Activated CD4-positive, alpha-beta T cell treated with anti-CD3 and anti-CD28 coated beads, Interleukin-2, amount 50 U/mL, for 1 hour (primary cell): ENCODE results near the gene DYRK4.

Experiments
- DNase-seq: peaks from one replicate; pipeline ENCODE4 v3.0.0-alpha.2; 2020

The DYRK4 gene

DNA sequence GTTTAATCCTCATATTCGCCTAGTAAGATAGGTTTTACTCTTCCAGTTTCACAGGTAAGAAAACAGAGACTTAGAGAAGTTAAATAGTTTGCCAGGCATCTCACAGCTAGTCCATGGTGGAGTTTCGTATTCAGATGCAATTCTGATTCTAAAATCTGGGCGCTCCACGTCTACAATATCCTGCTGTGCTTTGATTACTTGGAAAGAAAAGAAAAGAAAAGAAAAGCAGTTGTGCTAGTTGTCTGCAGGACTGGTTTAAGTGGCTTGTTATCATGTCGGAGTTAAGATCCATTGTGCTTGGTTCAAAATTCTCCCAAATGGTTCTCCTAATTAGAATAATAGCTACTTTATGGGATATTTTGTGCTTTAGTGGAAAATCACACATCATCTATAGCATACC, 68.3 kb downstream of the DYRK4 start:
- no peak for DNase-seq

DNA sequence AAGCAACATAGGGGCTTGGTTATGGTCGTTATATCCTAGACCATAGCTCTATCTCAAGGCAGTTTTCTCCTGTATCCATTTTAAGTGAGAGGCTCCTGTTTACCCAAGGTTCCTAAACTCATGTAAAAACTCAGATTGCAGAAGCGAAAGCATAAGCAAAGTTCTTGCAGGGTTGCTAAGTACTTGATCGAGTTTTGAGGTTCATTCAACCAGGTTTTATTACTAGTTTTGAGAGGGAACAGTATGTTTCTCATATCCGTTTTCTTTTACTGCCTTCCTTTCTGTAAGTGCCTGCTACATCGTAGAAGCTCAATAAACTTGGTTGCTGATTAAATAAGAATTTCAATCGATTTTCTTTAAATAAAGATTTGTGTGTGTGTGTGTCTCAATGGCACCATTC, 81.7 kb downstream of the DYRK4 start:
- no peak for DNase-seq

DNA sequence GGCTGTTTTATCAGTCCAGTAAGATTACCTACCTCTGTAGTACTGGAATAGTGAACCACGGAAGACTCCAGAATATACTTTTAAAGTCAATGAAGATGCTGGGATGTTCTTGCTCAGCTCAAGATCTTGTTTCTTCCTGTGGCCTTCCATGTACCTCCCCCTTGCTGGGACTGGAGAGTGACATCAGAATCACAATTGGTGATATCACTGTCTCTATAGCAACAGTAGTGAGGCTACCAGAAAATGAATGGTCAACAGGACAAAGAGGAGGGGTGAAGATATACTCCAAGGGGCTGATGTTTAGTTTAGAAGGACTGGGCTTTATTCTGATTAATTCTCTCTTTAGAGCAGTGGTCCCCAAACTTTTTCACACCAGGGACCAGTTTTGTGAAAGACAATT, 83.0 kb downstream of the DYRK4 start:
- no peak for DNase-seq

DNA sequence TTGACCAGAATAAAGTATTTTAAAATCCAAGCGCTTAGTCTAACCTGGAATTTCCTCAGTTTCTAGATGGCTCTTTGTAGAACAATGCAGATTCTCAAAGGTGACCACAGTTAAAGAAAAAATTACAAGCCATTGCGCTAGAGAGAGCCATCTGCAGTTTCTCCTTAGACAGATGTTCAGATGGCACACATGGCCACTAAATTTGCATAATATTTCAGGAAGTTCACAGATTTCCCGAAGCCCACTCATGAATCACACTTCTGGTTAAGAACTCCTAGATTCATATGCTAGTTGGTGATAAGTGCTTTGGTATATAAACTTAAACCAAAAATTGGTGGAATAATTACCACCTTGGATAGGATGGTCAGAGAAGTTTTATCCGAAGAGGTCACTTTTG, 86.1 kb downstream of the DYRK4 start:
- DNase-seq = no peak

DNA sequence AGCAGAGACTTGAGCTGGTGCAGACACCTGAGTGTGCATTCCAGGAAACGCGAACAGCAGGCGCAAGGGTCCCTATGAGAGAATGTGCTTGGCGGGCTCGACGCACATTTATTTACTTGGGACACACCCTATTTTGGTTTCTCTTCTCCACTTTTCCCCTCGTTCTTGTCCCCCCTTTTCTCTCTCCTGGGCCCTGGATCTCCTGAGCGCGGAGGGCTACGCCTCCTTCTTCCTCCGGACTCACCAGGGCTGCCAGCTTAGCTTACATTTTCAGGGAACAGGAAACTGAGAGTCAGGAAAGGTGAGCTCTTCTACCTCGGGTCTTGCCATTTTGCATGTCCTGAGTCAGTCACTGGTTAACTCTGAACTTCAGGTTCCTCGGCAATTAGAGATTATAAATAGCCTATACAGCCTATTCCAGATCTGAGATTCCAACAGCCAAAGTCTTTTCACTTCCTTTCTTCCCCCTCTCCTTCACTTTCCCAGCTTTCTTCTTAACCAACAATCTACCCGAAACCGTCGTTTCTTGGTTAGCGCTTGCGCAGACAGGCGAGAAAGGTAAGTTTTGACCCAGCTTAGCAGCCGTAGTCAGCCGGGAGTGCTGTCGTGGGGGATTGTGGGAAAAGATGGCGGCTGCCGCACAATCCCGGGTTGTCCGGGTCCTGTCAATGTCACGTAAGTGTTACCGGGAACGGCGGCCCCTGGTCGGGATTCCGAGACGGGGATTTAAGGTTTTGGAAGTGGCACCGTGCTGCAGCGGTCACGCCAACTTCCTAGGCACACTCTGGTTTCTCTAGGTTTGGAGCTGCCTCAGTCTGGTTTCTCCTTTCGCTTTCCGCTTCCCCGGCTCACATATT, 86.7 kb downstream of the DYRK4 start, which contains the start of the genes AKAP3 and NDUFA9:
TSS of gene AKAP3 (minus strand) at position 551 of the 857 bp plus-strand sequence. CDS start 10,855 bp downstream, outside the sequence.
TSS of gene NDUFA9 (plus strand) at position 614 of the 857 bp plus-strand sequence. CDS start at position 627, 13 bp downstream.
- DNase-seq = peak; percentile 72

DNA sequence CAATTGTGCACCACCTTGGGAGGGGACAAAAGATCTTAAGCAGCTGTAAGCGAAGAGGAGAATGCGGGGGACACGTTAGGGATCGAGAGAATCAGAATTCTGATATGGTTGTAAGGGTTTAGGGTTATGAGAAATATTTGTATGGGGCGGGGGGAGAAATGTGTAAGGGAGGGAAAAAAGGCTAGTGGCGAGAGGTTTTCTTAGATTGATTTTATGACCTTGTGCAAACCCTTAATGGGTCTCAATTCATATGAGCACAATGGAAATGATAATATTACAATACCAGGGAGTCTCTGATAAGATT, 87.3 kb downstream of the DYRK4 start:
- no peak for DNase-seq

DNA sequence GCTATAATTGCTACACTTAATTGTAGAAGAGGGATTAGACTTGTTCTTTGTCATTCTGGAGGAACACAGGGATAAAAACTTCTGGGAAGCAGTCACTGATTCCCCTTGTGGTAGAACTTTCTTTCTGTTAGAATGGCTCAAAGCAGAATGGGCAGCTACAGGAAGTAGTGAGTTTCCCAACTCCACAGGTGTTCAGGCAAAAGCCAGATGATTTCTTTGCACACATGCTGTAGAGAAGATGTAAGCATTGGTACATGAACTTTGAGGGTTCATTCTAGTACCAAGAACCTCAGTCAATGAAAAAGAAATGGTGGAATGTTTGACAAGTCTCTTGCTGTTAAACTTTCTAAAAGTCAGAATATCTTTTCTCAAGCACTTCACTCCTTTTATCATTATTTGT, 91.2 kb downstream of the DYRK4 start:
- DNase-seq = no peak

DNA sequence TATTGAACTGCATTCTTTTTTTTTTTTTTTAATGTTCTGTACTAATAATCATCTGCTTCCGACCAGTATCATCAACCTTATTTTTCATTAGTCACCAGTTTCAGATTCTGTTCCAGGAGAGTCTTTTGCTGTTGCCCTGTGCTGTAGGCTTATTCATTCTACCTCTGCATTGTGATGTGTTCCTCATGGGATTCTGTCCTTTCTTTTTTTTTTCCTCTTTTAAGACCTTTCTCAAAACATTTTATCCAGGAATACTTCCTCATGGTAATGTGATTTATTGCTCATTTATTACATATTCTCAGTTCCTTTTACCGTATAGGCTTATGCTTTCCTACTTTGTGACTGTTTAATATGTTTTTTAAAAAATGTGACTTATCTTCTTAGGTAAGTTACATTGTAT, 91.7 kb downstream of the DYRK4 start:
- no peak for DNase-seq
